ENCODE results near the gene ATP6V0A1.

ATP6V0A1 gene

GRCh38 chr17:42563950-42564349 lies 105.3 kb downstream of the ATP6V0A1 start:
- DNase-seq, result no peak

- DNase-seq, result no peak
Observed at GRCh38 chr17:42564815-42565522, 106.3 kb downstream of the ATP6V0A1 start.

- DNase-seq, result no peak
Observed at GRCh38 chr17:42565523-42566214, 107.0 kb downstream of the ATP6V0A1 start.

- no peak for DNase-seq
Observed at GRCh38 chr17:42566215-42566882, 107.7 kb downstream of the ATP6V0A1 start.

- DNase-seq, result peak; percentile 96
Observed at GRCh38 chr17:42566883-42567573, 108.3 kb downstream of the ATP6V0A1 start, which contains the start of gene MLX. MLX (plus strand) TSS chr17:42567100; CDS start chr17:42567125, 25 bp downstream.

- no peak for DNase-seq
Observed at GRCh38 chr17:42568341-42569111, 109.8 kb downstream of the ATP6V0A1 start.

GRCh38 chr17:42571435-42572225 lies 113.0 kb downstream of the ATP6V0A1 start:
- DNase-seq, result no peak

Data from activated CD4-positive, CD25-positive, alpha-beta regulatory T cell treated with anti-CD3 and anti-CD28 coated beads, Interleukin-2, amount 50 U/mL, for 72 hours (primary cell).